NK-92 treated with Interleukin-12 subunit alpha and Interleukin-12 subunit beta, amount 100 ng/mL, for 24 hours (cell line): ENCODE results near the gene PSMD1.
A peak's percentile ranks its signal among the peaks of the same experiment; 100 is the strongest.
"Not testable (repeated sequence)": the region's sequence is repeated elsewhere in the genome, so short reads cannot be mapped to it uniquely, and the experiment has no call there.

Experiments
- DNase-seq: peaks from one replicate; lab custom pipeline; 2025; lab: John Stamatoyannopoulos, UW

Gene PSMD1

DNA sequence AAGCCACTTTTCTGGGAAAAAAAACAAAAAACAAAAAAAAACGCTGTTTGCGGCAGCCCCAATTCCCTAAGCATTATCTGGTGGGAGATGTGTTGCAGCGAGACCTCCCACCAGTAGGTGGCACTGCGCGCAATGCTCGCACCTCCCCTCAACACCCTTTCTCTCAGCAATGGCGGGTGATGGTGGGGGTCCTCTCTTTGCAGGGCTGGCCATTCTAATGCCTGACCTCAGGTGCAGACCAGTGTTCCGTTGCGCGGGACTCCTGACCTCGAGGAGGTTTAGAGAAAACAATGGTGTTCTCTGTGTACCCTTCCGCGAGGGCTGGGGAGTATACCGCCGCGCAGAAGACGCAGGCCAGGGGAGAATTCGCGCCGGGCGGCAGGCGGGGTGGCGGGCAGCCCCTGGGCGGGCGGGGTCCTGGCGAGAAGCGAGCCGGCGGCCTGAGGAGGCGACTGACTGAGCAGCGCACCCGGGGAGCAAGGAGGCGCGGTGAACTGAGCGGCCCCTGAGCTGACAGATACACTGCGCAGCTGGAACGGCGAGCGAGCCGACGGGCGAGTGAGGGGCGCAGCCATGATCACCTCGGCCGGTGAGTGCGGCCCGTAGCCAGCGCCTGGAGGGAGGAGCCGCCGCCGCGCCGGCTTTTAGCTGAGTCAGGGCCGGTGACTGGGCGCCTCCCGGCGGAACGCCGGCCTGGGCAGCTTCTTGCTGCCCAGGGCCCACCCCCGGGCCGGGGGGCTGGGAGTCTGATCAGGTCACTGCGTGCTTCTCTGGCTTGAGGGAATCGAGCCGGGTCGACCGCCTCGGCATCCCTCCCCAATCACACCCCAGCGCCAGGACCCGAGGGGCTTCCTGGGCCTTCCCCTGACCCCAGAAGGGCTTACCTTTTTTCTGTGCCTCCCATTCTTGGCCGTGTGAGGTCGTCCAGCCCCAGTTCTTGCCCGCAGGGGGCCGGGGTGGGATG is at the start of gene PSMD1:
Gene PSMD1 (plus strand): TSS at position 415 of the 964 bp plus-strand sequence. CDS start 159 bp downstream, at position 574.
- peak; percentile 89 for DNase-seq

DNA sequence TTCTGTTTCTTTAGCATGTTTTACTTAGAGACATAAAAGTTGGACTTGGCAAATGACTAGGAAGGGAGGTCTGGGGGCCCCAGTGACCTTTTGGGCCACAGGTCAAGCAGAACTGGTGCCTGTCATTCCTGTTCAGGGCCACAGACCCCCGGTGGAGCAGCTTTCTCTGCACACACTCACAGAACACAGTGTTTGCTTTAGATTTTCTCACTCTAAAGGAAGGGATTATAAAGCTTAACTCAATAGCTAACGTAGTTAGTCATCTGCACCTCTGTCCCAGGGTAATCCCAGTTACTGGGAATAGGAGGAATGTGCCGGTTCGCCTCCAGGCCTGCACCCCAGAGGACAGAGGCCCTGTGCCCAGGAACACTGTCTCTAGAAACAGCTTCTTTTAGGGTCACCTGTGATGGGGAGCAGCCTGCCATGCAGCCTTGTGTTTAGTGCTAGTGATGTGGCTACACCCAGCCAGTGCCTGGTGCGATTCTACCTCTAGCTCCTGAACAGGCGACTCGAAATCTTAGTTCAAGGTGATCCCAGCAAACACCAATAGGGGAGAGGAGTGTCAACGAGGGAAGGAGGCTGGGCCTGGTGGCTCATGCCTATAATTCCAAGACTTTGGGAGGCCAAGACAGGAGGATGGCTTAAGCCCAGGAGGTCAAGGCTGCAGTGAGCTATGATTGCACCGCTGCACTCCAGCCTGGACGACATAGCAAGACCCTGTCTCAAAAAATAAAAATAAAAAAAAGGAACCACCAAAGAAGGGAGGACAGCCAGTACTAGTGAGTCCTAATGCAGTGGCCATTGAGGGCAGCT is 49.2 kb upstream of the PSMD1 start:
- no peak for DNase-seq

DNA sequence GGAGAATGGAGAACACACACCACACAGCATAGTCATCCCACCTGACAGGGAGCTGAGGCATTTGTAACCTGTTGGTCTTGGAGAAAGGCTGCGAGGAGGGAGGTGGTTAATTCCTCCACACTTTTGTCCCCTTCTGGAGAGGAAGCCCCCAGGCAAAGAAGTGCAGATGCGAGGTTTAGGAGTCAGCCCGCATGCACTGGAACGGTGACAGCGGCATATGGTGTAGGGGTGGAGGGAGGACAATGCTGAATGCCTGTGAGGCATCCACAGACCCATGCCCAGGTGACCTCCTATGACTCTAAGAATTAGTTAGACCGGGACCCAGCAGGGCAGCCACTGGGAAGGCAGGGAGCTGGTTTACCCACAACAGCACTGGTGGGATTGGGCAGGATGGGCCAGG is 48.5 kb upstream of the PSMD1 start:
- no peak for DNase-seq

DNA sequence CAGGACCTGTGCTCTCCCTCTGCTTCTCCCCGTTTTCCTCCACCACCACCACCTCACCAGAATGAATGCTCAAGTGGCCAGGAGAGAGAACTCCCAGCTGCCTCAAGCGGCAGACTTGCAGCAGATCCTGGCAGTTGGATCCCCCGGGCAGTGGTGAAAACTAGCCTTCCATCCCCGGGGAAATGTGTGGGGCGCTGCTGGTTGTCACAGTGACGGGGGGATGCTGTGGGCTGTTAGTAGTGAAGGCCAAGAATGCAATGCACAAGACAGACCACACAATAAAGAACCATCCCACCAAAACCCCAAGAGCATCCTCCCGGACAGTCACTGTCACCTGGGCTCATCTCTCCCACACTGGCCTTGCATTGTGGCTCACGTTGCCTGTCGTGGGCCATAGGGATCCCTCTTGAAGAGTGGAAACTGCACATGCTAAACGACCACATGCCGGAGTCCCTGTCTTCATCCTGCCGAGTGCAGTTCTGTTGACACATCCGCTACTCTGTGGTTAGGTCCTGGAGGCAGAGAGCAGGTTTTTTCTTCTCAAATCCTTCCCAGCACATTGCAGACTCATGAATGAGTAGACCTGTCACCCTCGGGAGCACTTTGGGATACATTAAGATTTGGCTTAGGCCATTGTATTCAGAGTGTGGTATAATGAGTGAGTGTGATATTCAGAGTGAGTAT is 47.3 kb upstream of the PSMD1 start:
- DNase-seq: no peak

DNA sequence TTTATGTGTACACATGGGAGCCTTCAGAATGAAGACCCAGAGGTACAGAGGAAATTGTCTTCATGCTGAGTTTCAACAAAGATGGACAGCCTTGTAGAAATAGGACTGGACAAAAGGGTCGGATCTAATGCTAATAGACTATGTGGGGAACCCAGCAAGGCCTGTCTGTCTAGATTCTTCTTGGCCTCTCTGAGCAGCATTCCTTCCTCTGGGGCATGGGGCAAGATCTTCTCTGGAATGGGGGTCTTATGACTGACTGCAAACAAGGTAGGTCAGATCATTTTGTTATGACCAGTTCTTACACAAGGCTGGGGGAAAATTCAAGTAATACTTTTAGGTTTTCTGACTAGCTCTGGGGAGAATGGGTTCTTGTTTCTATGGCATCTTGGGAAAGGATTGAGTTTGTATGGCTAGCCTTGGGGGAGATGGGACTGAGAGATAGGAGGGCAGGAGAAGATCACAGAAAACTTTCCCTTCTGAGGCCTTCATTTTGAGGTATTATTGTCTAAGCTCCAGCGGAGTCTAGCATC is 46.4 kb upstream of the PSMD1 start:
- DNase-seq: no peak

DNA sequence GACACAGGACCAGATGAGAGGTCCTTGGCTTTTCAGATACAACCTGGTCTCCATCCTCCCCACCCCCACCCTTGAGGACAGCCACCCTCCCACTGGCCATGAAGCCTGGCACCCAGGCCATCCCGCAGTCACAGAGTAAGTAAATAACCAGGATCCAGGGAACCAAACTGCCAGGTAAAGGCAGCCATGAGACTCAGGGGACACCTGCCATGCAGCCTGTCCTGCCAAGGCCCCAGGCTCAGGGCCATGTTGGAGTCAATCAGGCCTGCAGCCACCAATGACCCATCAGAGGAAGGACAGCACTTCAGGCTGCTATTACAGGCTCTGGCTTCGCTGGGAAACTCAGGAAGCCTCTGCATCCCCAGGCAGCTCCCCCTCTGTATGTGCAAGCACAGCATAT is 45.1 kb upstream of the PSMD1 start:
- no peak for DNase-seq

DNA sequence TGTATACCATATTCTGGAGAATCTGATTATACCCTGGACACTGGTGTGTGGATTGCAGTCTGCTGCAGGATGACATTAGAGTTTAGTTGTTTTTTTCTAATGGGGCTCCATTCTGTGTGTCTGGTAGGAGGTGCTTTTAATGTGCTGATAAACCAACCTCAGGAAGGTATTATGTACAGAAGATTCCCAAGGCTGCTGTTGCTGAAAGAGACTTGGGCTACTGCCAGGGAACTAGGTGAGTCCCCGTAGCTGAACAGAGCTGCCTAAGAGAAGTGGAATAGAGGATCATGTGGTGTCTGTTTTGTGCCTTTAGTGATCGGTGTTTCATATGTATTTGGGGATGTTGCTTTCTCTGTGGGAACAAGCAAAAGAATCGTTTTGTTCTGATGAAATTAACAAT is 44.2 kb upstream of the PSMD1 start:
- no peak for DNase-seq

DNA sequence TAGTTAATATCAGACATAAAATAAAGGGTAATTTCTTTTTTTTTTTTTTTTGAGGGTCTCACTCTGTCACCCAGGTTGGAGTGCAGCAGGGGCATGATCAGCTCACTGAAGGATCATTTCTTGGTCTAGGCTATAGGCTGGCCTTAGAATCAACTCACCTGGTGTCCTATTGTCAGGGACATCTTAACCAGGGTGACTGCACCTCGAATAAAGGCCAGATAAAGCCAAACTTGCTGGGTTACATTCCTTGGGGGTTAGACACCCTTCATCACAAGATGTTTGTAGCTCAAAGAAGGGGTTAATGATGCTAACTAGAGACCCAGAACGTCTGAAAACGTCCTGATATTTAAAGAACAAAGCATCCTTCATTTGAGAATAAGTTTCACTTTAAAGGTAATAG is 42.8 kb upstream of the PSMD1 start:
- no peak for DNase-seq

DNA sequence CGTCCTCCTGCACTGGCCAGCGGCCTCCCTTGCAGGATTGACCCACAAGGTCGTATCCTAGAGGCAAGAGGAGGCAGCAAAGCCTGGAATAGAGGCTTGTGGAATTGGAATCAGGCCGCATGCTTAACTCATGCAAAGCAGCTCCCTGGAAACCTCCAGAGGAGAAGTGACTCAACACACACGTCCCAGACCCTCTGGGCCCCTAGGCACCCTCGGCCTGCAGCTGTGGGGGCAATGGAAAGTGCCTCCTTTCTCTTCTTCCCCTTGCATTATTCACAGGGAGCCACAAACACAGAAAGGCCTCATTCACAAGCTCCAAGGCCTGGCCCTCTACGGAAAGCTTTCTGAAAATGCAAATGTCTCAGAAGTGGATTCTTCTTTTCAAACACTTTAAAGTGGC is 41.2 kb upstream of the PSMD1 start:
- DNase-seq: no peak

DNA sequence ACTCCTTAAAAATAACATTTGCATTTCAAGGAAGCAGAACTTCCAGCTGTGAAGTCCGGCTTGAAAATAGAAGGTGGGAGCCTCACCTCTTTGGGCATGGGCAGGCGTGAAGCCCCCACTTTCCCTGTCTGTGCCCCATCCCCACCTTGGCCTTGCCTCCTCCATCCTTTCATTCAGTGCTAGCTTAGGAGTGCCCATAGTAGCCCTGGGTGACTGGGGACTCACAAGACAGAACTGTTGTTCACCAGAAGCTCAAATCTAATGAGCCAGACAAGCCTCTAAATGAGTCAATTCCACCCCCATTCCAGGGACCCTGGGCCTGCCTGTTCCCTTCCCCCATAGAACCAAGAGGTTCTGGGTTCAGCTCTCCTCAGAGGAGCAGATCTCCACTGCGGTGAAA is 40.7 kb upstream of the PSMD1 start:
- no peak for DNase-seq

DNA sequence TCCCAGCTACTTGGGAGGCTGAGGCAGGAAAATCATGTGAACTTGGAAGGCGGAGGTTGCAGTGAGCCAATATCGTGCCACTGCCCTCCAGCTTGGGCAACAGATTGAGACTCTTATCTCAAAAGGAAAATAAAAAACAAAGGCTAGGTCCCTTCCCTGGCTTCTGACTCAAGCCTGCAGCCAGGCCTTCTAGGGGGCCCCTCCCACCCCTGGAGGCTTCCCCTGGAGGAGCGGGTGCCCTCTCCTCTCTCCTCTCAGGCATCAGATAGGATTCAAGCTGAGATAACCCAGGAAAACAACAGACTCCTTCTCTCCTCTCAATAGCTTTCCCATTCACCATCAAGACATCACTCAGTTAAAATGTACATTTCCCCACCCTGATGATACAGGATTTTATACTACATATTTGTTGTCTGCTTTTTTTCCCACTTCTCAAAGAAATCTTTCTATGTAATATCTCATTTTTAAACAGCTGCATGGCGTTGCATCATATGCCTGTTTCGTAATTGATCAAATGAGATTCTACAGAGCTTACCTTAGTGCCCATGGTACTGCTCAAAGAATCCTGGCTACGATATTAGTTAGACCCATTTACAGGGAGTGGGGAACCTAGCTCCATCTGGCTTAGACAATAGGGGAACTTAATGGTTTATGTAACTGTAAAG is 40.0 kb upstream of the PSMD1 start:
- DNase-seq: no peak

DNA sequence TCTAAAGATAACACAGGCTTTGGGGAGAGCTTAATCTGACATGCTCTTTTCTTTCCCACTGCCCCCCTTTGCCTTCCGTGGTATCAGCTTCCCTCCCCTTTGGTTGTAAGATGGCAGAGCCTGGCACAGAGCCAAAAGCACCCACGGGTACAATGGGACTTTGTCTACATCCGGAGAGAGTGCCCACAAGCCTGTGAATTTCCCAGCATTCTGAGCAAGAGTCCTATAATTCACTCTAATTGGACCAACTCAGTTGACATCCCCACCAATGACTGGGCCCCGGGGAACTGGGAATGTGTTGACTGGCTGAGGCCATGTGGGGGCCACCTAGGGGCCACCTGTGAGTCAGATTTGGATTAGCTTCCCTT is 39.5 kb upstream of the PSMD1 start:
- DNase-seq: no peak

DNA sequence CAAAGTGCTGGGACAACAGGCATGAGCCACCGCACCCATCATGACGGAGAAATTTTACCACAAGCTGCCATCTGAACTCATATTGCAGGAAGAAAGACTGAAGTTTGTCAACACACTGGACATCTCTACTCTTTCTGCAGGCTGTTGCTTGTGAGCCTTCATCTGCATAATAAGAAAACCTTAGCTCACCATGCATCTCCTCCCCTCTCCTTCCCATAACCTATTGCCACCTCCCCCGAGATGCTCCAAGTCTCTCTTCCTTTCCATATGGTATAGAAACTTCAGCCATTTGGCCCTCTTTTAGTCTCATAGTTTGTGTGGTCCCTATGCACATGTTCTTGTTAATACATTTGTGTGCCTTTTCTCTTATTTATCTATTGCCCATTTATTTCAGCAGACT is 38.5 kb upstream of the PSMD1 start:
- DNase-seq: no peak

DNA sequence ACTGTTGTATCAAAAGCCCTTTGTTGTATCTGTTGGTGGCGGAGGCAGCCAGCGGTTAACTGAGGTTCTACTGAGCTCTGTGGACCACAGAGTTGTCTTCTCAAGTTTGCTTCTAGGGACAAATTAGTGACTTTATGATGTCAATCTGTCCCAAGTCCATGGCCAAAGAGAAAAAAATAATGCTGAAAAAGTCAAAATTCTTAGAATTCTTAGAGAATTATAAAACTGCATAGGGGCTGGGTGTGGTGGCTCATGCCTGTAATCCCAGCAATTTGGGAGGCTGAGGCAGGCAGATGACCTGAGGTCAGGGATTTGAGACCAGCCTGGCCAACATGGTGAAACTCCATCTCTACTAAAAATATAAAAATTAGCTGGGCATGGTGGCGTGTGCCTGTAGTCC is 31.6 kb upstream of the PSMD1 start:
- not testable (repeated sequence) for DNase-seq

DNA sequence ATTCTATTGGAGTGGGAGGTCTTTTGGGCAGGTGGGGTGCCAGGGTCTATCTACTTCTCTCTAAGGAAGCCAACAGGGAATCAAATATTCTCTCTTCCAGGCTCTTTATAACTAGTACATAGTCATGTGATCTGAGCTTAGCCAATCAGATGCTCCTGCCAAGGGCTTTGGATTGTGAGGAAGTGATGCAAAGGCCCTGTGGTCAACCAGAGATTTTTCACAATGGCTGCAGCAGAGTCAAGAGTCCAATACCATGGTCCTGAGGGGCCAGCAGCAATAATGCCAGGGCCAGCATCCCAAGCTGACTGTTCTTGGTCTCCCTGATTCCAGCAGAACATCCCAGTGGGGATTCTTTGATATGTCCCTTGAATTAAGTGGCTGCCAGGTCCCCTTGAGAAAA is 27.8 kb upstream of the PSMD1 start:
- no peak for DNase-seq

DNA sequence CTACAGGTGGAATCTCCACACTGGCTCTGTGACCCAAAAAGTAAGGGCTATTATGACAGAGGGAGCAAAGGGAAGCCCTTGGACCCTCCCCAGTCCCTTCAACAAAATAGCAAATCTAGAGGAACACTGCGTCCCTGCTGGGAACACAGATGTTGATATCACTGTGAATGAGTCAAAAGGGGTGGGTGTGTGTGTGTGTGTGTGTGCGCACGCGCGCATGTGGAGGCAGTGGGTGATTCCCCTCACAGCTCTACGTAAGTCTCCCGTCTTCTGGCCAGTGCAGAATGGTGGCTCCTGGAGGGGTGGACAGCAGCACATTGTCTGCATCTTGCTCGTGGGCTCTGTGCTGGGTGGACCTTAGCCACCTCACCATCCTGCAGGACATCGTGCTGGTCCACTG is 27.1 kb upstream of the PSMD1 start:
- no peak for DNase-seq

DNA sequence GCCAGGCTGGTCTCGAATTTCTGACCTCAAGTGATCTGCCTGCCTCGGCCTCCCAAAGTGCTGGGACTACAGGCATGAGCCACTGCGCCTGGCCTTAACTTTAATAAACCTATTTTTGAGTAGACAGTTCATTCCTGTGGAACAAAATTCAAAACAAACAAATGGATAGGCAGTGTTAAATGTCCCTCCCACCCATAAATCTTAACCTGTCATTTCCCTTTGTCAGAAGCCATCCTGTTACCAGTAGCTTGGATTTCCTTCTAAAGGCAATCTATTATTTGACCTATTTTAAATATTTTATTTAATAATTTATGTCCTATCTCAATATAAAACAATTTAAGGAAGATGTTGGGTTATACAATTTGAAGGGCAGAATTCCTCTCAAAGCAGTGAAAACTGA is 25.9 kb upstream of the PSMD1 start:
- no peak for DNase-seq

DNA sequence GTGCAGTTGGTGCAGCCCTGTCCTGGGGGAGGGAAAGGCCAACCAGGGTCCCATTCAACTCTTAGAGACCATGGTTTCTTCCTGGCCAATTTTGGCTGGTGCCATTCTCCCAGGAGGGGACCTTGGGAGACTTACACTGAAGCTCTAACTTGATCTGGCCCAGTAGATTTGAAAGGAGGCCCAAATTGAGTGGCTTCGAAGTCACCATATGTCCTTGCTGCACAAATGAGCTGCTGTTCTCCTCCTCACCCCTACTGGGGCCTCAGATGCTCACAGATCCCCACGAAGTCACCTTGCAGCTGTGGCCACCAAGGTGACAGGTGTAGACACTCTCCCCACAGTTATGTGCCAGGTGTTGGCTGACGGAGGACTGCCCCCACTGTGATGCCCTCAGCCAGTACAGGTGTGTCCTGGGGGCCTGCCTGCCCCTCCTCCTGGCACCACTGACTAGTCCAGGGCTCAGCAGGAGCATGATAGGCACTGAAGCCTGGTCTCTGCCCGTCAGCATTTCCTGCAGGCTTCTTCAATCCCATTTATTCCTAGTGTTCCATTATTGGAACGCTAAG is 24.0 kb upstream of the PSMD1 start:
- no peak for DNase-seq

DNA sequence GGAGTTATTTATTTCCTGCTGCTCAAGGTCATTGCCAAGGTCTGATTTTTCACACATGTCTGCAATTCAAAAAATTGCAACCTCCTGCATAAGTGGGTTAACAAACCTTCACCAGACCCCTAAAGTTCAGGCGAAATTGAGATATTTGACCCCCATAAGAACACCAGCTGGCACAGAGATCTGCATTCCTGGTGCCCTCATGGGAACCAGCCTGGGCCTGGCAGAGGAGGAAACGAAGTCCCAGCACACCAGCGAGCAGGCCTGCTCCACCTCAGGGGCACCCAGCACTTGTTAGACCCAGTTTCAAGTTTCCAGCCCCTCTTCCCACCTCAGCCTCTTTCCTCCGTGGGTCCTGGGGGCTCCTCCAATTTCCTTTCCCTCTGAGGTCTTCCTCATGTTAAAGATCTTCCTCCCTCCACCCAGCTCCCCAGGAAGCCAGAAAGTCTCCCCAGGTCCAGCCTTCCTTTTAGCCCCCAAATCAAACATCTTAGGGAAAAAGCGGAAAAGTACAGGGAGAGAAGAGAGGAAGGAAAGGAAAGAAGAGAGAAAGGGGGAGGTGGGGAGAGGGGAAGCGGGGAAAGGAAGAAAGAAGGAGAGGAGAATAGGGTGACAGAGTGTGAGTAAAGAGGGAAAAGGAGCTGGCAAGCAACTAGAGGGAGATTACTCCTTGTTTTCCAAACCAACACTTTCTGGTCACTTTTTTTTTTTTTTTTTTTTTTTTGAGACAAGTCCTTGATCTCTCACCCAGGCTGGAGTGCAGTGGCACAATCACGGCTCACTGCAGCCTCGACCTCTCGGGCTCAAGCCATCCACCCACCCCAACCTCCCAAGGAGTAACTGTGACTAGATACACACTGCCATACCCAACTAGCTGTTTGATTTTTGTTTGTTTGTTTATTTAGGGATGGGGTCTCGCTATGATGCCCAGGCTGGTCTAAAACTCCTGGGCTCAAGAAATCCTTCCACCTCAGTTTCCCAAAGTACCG is 23.2 kb upstream of the PSMD1 start:
- no peak for DNase-seq

DNA sequence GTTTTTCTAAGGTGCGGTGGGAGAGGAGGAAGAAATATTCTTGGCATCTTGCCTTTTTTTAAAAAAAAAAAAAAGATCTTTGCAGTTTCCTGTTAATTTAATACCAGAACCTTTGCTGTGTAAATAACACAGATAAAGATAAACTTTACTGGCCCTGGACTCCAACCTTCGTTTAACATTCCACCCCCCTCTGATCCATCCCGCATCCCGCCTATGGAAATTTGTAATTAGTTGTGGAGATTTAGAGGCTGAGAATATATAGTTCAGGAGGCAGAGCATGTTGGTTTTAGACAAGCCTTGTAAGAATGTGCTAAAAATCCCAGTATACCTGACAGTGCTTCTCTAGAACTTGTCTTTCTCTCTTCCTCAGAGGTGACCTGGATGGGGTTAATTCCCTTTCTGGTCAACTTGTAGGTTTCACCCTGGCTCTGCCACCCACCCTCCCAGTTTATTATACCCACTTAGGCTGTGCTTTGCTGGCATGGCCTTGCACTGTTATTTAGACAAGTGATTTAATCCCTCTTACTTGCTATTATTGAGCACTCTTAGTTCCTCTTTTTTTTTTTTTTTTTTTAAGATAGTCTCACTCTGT is 22.3 kb upstream of the PSMD1 start:
- no peak for DNase-seq
